NCI-H2196 treated with DMSO at 0.1 percent for 48 hours (cell line): Measurements from ENCODE around the gene KCNH8.

ENCODE experiments used
- DNase-seq: peaks from one replicate; lab custom pipeline; 2025; ENCODE audit not compliant: unreplicated experiment; lab: John Stamatoyannopoulos, UW

The KCNH8 gene

GRCh38 chr3:19348941-19349564 lies 200.7 kb downstream of the KCNH8 start:
- DNase-seq: no peak

GRCh38 chr3:19357947-19358346 lies 209.6 kb downstream of the KCNH8 start:
- DNase-seq: no peak

GRCh38 chr3:19363071-19363470 lies 214.8 kb downstream of the KCNH8 start:
- DNase-seq: no peak

- DNase-seq: no peak
These were observed 215.8 kb downstream of the KCNH8 start for GRCh38 chr3:19364148-19364547.

- no peak for DNase-seq
These were observed 217.2 kb downstream of the KCNH8 start for GRCh38 chr3:19365471-19365870.

- no peak for DNase-seq
These were observed 236.6 kb downstream of the KCNH8 start for GRCh38 chr3:19384868-19385267.

- no peak for DNase-seq
These were observed 243.8 kb downstream of the KCNH8 start for GRCh38 chr3:19392150-19392549.

GRCh38 chr3:19394946-19395345 lies 246.6 kb downstream of the KCNH8 start:
- DNase-seq: no peak

GRCh38 chr3:19396726-19397125 lies 248.4 kb downstream of the KCNH8 start:
- no peak for DNase-seq

GRCh38 chr3:19399356-19399755 lies 251.0 kb downstream of the KCNH8 start:
- no peak for DNase-seq

GRCh38 chr3:19399836-19400235 lies 251.5 kb downstream of the KCNH8 start:
- no peak for DNase-seq

- DNase-seq: no peak
These were observed 271.8 kb downstream of the KCNH8 start for GRCh38 chr3:19420159-19420558.

- DNase-seq: no peak
These were observed 277.5 kb downstream of the KCNH8 start for GRCh38 chr3:19425825-19426224.

GRCh38 chr3:19427422-19428149 lies 279.3 kb downstream of the KCNH8 start:
- no peak for DNase-seq

- DNase-seq: no peak
These were observed 280.4 kb downstream of the KCNH8 start for GRCh38 chr3:19428729-19429128.

- DNase-seq: no peak
These were observed 284.4 kb downstream of the KCNH8 start for GRCh38 chr3:19432669-19433068.

GRCh38 chr3:19436746-19437145 lies 288.4 kb downstream of the KCNH8 start:
- no peak for DNase-seq

- DNase-seq: no peak
These were observed 291.6 kb downstream of the KCNH8 start for GRCh38 chr3:19439944-19440343.

- no peak for DNase-seq
These were observed 297.8 kb downstream of the KCNH8 start for GRCh38 chr3:19446138-19446537.

GRCh38 chr3:19446687-19447086 lies 298.4 kb downstream of the KCNH8 start:
- no peak for DNase-seq

GRCh38 chr3:19455546-19455945 lies 307.2 kb downstream of the KCNH8 start:
- DNase-seq: no peak

GRCh38 chr3:19456738-19457137 lies 308.4 kb downstream of the KCNH8 start:
- DNase-seq: no peak

- DNase-seq: no peak
These were observed 309.1 kb downstream of the KCNH8 start for GRCh38 chr3:19457449-19457848.
